PC-9 (cell line): ENCODE results near the gene PRLR. TPM values are rescaled to one million over a fixed set of nuclear protein-coding genes. Genes with fewer than 3 reads are reported as not detected.

ENCODE experiments used
- BruUV-seq: library from RNA; stranded (reverse); fragments of 400-500 nt; replicated peaks from 2 replicates; lab custom pipeline; 2021; lab: Mats Ljungman, UMichigan
- CTCF ChIA-PET: fragments of 300-600 bp; sonication (Branson Sonifier 250); formaldehyde crosslinking; loops from one replicate; lab custom pipeline; 2022; ENCODE audit warnings: antibody characterized with exemption; lab: Charles Lee
- POLR2A ChIA-PET: fragments of 300-600 bp; sonication (Branson Sonifier 250); formaldehyde crosslinking; loops from one replicate; lab custom pipeline; 2022; ENCODE audit warnings: antibody characterized with exemption; ENCODE audit not compliant: unreplicated experiment; lab: Charles Lee
- DNase-seq, 2 experiments: peaks; one replicate each; pipeline versions ENCODE4 v3.0.0 to v3.0.0-alpha.2; 2015 to 2022; ENCODE audit warnings: mixed read lengths in 1 of 2
- H2AFZ ChIP-seq: fragments of 200-600 bp; sonication (generic); 2 replicates; pipeline ENCODE4 v1.8.1; 2017; ENCODE audit warnings: antibody characterized with exemption
- H3F3A ChIP-seq: fragments of 200-600 bp; sonication (generic); 2 replicates; pipeline ENCODE4 v1.8.1; 2017; ENCODE audit warnings: antibody characterized with exemption, mild to moderate bottlenecking, low read depth; ENCODE audit not compliant: insufficient read depth
- H3K27ac ChIP-seq: fragments of 200-600 bp; sonication (generic); 2 replicates; pipeline ENCODE4 v1.6.1; 2016; ENCODE audit warnings: mixed run types
- H3K27me3 ChIP-seq: fragments of 200-600 bp; sonication (generic); 2 replicates; pipeline ENCODE4 v1.6.1; 2016; ENCODE audit warnings: low read depth, mixed run types; ENCODE audit not compliant: insufficient read depth
- H3K36me3 ChIP-seq: fragments of 200-600 bp; sonication (generic); 2 replicates; pipeline ENCODE4 v1.6.1; 2016; ENCODE audit warnings: low read depth, mixed run types
- H3K4me1 ChIP-seq: fragments of 200-600 bp; sonication (generic); replicated peaks from 2 replicates; pipeline ENCODE4 v1.6.1; 2016; ENCODE audit warnings: mixed run types; ENCODE audit not compliant: insufficient read depth
- H3K4me2 ChIP-seq: fragments of 200-600 bp; sonication (generic); 2 replicates; pipeline ENCODE4 v1.6.1; 2017; ENCODE audit warnings: mixed run types
- H3K4me3 ChIP-seq: fragments of 200-600 bp; sonication (generic); 2 replicates; pipeline ENCODE4 v1.6.1; 2016; ENCODE audit warnings: mixed run types
- H3K79me2 ChIP-seq: fragments of 200-600 bp; sonication (generic); 2 replicates; pipeline ENCODE4 v1.6.1; 2017; ENCODE audit warnings: low read depth, mixed run types
- H3K9me2 ChIP-seq: fragments of 200-600 bp; sonication (generic); 2 replicates; pipeline ENCODE4 v1.8.1; 2017; ENCODE audit warnings: mild to moderate bottlenecking; ENCODE audit not compliant: insufficient read depth
- H3K9me3 ChIP-seq: fragments of 200-600 bp; sonication (generic); 2 replicates; pipeline ENCODE4 v1.8.1; 2016; ENCODE audit warnings: low read depth; ENCODE audit not compliant: insufficient read depth
- H4K20me1 ChIP-seq: fragments of 200-600 bp; sonication (generic); 2 replicates; pipeline ENCODE4 v1.8.1; 2017; ENCODE audit not compliant: insufficient read depth
- CTCF ChIP-seq: fragments of 200-600 bp; sonication (generic); conservative IDR thresholded peaks from 2 replicates; pipeline ENCODE4 v1.6.1; 2017; ENCODE audit warnings: mixed run types, antibody characterized with exemption, mild to moderate bottlenecking, moderate library complexity
- EZH2 ChIP-seq: fragments of 200-600 bp; sonication (generic); IDR thresholded peaks from 2 replicates; pipeline ENCODE4 v1.8.0; 2017; ENCODE audit warnings: antibody characterized with exemption, low read depth
- intact Hi-C: fragments of 100-400 bp; cut with micrococcal nuclease; formaldehyde crosslinking; loops from one replicate; pipeline ENCODE4 v1.10.0; 2022; ENCODE audit not compliant: unreplicated experiment
- total RNA-seq: library from RNA; stranded (reverse); gene quantifications from 2 replicates; pipeline ENCODE4 v1.2.3, GENCODE V29; 2021

PRLR gene
- total RNA-seq, 1 experiment from 2014 or later, result not detected

GRCh38 chr5:35236770-35237169 lies 6.5 kb upstream of the PRLR start:
- Histone ChIP-seq H3K36me3 (no peaks in the 10 kb centered on the region), H3K79me2 (no peaks in the 10 kb centered on the region), H3K4me3 (no peak overlapping the region), H3K9me2 (0 out of 2 replicates have a peak, but pooled peaks cover 5% of the 10 kb centered on the region), H3K27ac (no peak overlapping the region), H3K4me1 (no peaks in the 10 kb centered on the region), H2AFZ (no peak overlapping the region), H3K9me3 (no peaks in the 10 kb centered on the region), H3K4me2 (no peak overlapping the region), H3F3A (no peaks in the 10 kb centered on the region), H3K27me3 (peaks cover 25% of the 10 kb centered on the region), H4K20me1 (no peaks in the 10 kb centered on the region)
- intact Hi-C loops, result no loop called here
- no peak for DNase-seq
- BruUV-seq, result no TSS peak
- ChIA-PET CTCF (no interaction called here), POLR2A (no interaction called here)
- TF ChIP-seq EZH2, result no peak
- no peak for TF ChIP-seq CTCF

GRCh38 chr5:35233601-35234000 lies 3.3 kb upstream of the PRLR start:
- H3K4me2 ChIP-seq, result no peak overlapping the region
- H3K27ac ChIP-seq, result no peak overlapping the region
- no peaks in the 10 kb centered on the region for H3K36me3 ChIP-seq
- H3K4me3 ChIP-seq, result no peak overlapping the region
- intact Hi-C loops, result no loop called here
- peak in 1 of 2 experiments; percentile 34 for DNase-seq
- no peaks in the 10 kb centered on the region for H4K20me1 ChIP-seq
- BruUV-seq, result no TSS peak
- H3K79me2 ChIP-seq, result no peaks in the 10 kb centered on the region
- no peaks in the 10 kb centered on the region for H3F3A ChIP-seq
- no peaks in the 10 kb centered on the region for H3K9me3 ChIP-seq
- ChIA-PET POLR2A (no interaction called here), CTCF (no interaction called here)
- 0 out of 2 replicates have a peak, but pooled peaks cover 5% of the 10 kb centered on the region for H3K9me2 ChIP-seq
- H3K27me3 ChIP-seq, result peaks cover 54% of the 10 kb centered on the region
- no peak overlapping the region for H2AFZ ChIP-seq
- TF ChIP-seq CTCF, result no peak
- TF ChIP-seq EZH2, result no peak
- H3K4me1 ChIP-seq, result no peaks in the 10 kb centered on the region

- H4K20me1 ChIP-seq, result no peaks in the 10 kb centered on the region
- H3K27me3 ChIP-seq, result peaks cover 54% of the 10 kb centered on the region
- no peak overlapping the region for H3K4me2 ChIP-seq
- no peaks in the 10 kb centered on the region for H3F3A ChIP-seq
- no peak overlapping the region for H2AFZ ChIP-seq
- H3K4me1 ChIP-seq, result no peaks in the 10 kb centered on the region
- POLR2A ChIA-PET, result no interaction called here
- no peaks in the 10 kb centered on the region for H3K9me3 ChIP-seq
- H3K36me3 ChIP-seq, result no peaks in the 10 kb centered on the region
- intact Hi-C loops, result no loop called here
- no peak overlapping the region for H3K27ac ChIP-seq
- TF ChIP-seq EZH2 (no peak), CTCF (no peak)
- CTCF ChIA-PET, result no interaction called here
- no peak overlapping the region for H3K4me3 ChIP-seq
- no peaks in the 10 kb centered on the region for H3K79me2 ChIP-seq
- BruUV-seq, result no TSS peak
- 0 out of 2 replicates have a peak, but pooled peaks cover 5% of the 10 kb centered on the region for H3K9me2 ChIP-seq
- no peak for DNase-seq
These were observed 2.8 kb upstream of the PRLR start for GRCh38 chr5:35233121-35233520.
